ENCODE measurements around the gene ABCB10.
"Not testable (repeated sequence)": the region's sequence is repeated elsewhere in the genome, so short reads cannot be mapped to it uniquely, and the experiment has no call there.

Gene ABCB10

DNA sequence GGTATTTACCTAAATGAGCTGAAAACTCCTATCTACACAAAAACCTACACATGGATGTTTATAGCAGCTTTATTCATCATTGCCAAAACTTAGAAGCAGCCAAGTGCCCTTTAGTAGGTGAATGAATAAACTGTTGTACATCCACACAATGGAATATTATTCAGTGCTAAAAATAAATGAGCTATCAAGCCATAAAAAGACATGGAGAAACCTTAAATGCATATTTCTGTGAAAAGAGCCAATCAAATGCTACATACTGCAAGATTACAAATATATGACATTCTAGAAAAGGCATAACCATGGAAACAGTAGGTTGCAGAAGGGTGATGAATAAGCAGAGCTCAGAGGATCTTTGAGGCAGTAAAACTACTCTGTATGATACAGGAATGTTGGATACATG is 23.3 kb downstream of the ABCB10 start:
- no peak for DNase-seq

DNA sequence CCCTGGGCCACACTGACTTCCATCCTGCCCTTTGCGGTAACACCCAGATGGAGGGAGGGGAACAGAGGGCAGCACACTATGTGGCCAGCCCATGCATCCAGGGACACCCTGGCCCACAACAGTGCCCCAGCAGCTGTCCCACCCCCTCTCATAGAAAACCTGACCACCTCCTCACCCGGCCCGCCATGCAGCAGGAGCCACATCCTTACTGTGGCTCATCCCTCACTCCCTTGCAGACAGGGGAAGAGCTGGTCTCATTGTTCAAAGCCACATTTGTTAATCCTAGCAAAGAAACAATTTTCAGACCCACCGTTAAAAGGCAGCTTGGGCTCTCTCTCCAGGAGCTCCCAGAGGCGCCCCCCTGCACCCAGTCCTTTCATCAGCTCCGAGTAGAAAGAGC is 27.2 kb downstream of the ABCB10 start:
- DNase-seq = no peak

DNA sequence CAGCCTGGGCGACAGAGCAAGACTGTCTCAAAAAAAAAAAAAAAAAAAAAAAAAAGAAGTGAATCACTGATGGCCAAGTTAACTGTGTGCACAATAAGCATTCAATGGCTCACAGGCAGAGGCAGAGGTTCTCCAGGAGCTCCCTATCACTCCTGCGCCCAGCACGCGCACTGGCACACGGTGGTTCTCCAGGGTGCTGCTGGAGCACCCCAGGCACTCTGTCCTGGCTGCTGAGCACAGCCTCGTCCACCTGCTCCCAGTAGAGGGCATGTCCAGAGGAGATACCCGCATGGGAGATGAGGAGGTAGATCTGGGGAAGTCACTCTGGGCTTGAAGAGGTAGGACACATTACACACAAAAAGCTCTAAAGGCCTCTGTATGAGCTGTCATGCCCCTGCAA is 28.9 kb downstream of the ABCB10 start:
- no peak for DNase-seq

DNA sequence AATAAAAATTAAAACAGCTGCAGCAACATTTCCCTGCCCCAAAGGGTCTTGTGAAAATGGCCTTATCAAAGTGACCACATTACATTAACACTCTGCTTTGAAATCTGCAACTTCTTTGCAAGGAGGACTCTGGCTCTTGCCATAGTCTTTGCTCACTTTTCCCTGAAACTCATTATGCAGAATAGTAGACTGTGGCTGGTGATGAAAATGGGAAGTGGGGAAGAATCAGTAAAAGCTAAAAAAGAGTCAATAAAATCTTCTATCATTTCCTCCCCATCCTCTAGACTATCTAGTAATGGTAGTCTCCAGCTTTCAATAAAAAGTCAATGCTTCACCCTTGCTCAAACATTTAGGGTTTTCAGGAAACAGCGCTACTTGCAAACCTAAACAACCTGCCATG is 31.8 kb downstream of the ABCB10 start:
- DNase-seq = no peak

DNA sequence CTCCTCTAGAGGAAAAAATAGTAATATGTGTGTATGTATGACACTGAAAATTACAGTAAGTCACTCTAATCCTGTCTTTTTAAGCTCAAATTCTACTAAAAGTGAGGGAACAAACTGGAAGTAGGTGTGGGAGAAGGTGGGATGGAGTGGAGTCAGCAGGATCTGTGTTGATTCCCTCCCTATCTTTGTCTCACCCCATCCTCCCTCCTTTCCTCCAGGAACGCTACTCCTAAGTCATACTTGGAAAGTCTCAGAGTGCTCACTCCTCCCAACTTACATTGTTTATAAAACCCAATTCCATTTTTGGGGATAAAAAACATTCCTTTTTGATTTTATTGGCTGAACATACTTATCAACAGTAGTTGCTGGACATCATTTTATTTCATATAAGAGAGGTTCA is 35.5 kb downstream of the ABCB10 start:
- no peak for DNase-seq

DNA sequence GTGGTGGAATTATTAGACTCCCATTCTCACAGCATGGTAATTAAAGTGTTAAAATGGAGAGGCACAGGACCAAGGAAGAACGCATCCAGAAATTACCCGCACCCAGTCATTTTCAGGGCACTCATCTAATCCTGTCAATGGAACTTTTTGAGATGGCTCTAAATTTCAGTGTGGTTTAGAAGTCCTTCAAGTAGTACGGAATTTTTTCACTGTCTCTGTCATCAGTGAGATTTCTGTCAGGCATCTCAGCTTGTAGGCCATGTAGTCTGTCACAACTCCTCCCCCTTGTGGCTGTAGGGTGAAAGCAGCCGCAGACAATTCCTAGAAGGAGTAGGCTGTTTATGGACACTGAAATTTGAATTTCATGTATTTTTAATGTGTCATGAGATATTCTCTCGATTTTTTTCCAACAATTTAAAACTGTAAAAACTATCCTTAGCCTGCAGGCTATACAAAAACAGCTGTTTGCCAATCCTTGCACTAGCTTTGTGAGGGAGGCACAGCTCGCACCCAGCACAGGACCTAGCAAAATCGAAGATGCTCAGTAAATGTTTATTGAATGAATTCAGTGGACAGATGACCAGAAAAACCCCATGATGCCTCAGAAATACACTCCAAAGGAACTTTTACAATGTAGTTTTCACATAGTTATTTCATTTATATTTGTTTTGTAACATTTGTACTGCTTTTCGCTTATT is 43.8 kb downstream of the ABCB10 start:
- peak; percentile 69 for DNase-seq

DNA sequence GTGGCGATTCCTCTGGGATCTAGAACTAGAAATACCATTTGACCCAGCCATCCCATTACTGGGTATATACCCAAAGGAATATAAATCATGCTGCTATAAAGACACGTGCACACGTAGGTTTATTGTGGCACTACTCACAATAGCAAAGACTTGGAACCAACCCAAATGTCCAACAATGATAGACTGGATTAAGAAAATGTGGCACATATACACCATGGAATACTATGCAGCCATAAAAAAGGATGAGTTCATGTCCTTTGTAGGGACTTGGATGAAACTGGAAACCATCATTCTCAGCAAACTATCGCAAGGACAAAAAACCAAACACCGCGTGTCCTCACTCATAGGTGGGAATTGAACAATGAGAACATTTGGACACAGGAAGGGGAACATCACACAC is 46.9 kb downstream of the ABCB10 start:
- not testable (repeated sequence) for DNase-seq

DNA sequence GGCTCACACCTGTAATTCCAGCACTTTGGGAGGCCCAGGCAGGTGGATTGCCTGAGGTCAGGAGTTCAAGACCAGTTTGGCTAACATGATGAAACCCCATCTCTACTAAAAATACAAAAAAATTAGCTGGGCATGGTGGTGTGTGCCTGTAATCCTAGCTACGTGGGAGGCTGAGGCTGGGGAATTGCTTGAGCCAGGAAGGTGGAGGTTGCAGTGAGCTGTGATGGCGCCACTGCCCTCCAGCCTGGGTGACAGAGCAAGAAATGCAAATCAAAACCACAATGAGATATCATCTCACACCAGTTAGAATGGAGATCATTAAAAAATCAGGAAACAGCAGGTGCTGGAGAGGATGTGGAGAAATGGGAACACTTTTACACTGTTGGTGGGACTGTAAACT is 47.3 kb downstream of the ABCB10 start:
- not testable (repeated sequence) for DNase-seq

DNA sequence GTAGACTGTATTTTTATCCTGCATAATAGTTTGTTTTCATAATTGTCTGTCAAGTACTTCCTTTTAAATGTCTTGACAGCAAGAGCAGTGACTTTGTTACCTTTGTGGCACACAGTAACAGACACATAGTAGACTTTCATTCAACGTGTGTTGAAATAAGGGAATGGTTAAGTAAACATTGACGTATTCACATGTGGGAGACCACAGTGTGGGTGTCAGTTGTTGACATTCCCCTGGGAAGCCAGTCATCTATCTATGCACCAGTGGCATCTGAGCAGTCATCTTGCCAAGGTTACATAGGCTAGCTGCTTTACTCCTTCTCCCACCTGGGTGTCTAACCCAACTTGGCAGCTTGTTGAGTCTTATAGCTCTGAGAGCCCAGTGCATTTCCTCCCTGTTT is 48.9 kb downstream of the ABCB10 start:
- no peak for DNase-seq

DNA sequence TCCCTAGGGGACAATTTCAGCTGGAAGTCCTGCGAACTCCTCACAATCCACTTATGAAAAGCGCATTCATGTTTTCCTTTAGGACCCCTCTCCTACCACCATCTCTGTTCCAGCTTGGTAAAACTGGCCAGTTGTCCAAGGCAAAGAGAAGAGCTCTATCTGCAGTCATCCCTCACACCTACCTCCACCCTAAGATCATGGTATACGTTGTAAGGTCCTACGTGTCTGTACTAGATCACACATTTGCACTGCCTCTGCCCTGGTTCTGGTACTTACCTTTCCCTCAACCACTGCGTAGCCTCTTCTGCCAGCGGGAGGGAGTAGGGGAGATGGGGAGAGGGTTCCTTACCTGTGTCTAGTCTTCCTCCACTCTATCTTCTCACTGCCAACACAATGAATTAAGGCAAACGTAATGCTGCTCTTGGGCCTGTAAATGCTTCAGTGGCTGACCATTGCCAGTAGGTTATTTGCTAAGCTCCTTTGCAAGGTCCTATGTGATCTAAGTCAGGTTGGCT is 49.6 kb downstream of the ABCB10 start:
- no peak for DNase-seq

DNA sequence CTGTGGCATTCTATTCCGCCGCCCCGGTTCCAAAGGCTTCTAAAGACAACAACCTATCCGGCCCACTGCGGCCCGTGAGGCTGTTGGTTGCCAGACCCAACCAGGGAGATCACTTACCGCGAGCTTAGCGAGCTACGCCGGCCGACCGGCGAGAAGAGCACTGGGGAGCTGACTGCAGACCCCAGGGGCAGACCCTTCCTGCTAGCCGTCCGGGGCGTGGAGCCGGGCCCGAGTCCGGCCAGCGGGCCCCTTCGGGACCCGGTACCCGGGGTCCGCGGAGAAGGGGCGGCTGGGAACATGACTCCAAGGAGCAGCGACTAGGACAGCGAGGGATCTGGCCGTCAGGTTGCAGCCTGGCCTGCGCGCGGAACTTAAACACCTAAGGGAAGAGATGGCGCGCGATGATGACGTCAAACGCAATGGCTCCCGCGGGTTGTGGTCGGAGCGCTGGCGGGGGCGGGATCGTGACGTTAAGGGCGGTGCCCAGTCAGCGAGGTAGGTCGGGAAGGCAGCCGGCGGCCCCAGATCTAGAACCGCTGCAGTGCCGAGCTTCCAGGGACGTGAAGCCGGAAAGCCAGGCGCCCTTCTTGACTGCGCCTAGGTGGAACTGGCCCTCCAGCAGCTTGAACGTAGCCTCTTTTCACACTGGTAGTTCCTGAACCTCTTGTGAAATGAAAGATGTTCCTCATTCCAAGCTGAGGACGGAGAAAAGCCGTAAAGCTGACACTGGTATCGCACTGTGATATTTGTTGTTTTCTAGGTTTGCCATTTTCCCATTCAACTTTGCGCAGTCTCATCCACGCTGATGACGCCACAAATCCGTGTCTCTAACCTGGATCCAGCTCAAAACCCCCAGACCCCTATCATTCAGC is 50.3 kb downstream of the ABCB10 start, which contains the start of gene NUP133:
NUP133 (minus strand) TSS at position 391 of the 872 bp plus-strand sequence; CDS start at position 299, 92 bp downstream.
- DNase-seq = peak; percentile 99

DNA sequence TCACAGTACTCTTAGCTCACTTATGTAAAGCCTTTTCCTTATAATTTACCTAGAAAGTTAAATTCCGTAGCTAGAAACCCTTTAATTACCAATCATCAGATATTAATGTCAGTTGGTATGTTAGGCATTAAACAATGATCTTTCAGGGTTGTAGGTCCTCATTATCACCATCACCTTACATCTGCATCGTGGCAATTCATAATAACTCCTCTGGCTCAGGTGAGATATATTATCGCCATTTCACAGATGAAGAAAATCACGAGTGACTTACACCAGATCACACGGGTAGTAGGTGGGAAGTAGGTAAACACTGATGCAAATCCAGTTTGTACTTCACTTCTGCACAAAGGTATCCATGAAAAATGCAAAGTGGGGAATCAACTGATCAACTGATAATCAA is 51.0 kb downstream of the ABCB10 start:
- DNase-seq = no peak

DNA sequence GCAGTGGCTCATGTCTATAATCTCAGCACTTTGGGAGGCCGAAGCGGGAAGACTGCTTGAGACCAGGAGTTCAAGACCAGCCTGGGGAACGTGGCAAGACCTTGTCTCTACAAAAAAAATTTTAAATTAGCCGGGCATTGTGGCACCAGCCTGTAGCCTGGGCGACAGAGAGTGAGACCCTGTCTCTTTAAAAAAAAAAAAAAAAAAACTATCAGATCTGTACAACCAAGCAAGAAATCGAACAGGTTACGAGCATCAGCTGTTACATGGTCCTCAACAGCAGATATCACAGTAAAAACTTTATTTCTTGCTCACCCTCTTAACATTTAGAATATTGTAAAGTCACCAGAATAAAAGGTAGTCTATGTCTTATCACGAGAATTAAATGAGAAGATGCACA is 51.9 kb downstream of the ABCB10 start:
- DNase-seq = no peak

DNA sequence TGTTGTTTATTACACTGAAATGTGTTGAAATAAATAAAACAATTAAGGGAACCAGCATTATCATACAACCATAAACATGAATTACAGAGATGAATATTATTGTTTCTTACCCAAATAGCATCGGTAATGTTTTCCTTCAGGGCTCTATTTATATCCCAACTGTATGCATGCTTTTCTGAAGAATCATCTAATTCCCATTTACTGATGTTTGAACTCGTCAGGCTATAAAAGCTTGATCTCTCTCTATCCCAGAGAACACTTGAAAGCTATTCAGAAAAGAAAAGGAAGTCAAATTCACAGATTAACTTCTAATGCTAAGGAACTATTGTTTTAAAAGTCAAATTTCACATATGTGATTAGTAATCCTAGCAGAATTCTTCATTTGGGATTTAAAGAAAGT is 62.7 kb downstream of the ABCB10 start:
- no peak for DNase-seq

DNA sequence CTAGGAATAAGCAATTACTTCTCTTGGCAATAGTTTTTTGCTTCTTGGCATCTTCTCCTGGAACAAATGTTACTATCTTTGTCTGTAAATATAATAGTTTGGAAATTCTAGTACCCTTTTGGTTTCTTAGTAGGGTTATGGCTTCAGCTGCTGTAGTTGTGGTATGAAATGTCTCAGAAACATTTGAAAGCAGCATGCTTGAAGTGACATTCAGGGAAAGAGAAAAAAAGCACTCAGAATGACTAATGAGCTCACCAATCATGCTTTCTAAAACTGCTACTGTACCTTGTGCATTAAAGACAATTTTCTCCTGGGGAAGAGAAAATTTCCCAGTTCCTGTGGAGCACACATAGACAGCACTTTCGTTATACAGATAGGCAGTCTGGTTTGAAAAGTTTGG is 71.3 kb downstream of the ABCB10 start:
- no peak for DNase-seq

DNA sequence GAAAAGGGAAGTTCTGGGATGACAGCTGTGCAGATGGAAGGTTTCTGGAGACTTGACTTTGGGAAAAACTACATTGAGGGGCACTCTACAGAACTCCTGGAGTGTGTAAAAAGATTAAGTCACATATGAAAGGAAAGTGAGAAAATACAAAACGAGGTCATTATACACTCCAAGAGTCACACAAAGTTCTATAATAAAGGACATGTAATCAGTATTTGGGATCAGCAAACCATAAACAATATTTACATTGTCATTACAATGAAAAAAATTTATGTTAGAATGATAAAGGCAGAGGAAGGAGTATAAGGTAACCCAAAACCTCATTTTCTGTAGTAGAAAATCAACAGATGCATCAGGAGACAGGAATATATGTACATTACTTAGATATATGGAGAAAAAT is 73.2 kb downstream of the ABCB10 start:
- DNase-seq = no peak

DNA sequence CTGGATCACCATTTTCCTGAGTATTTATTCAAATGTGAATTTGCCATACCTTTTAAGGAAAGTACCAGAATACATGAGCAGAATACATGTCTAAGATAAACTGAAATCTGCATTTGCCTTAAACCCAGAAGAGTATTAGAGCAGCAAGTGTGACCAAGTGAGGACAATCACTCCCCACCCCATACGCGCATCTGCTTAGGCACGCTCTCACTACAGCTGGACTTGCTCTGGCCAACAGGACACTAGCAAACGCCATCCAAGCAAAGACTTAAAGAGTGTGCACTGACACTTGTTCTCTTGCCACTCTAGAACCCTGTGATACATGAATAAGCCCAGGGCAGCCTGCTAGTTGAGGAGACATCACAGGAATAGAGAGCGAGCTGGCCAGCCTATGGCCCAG is 76.0 kb downstream of the ABCB10 start:
- no peak for DNase-seq

DNA sequence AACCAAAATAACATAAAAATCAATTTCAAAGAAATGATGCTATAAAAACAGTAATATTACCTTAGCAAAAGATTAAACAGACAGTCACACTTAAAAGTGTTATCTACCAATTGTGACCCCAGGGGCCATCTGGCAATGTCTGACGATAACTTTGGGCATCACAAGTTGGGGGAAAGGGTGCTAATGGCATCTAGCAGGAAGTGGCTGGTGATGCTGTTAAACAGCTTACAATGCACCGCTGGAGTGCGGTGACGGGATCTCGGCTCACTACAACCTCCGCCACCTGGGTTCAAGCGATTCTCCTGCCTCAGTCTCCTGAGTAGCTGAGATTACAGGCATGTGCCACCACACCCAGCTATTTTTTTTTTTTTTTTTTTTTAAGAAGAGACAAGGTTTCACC is 78.0 kb downstream of the ABCB10 start:
- DNase-seq = no peak

DNA sequence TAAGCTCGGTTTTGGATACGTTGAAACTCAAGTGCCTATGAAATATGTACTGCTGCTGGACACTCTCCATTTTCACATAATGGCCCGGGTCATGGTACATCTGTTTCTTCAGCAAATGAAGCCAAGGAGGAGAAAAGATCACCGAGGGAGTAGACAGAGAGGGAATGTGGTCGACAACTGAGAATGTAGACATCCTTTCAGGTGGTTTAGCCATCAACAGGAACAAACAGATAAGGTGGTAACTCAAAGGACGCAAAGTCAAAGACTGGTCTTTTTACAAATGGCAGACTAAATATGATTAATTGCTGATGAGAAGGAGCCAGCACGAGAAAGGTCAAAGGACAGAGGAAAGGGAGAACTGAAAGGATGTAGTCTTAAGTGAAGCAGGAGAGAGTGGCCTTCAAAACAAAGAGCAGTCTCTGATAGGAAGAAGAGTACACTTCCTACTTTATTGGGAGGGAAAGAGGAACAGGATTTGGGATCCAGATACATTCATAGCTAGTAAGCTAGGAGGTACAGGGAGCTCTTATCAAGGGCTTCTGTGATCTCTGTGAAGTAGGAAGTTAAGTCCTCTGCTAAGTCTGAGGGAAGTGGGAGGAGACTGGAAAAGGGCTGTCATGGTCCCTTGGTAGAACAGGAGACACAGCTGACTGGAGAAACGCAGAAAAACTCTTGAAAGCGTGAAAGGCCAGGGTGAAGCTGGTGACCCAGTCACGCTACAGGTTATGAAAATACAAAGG is 78.7 kb downstream of the ABCB10 start:
- no peak for DNase-seq

DNA sequence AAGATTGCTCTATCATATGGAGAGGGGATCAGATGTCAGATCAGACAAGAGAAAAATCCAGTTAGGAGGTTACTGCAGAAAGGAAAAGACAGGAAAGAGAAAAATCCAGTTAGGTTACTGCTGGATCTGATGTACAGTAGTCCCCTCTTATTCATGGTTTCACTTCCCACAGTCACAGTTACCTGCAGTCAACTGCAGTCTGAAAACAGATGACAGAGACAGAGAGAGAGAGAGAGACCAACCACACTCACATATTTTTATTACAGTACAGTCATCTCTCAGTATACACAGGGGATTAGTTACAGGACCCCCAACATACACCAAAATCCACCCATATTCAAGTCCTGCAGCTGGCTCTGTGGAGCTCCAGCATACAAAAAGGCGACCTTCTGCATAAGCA is 79.7 kb downstream of the ABCB10 start:
- DNase-seq = no peak

DNA sequence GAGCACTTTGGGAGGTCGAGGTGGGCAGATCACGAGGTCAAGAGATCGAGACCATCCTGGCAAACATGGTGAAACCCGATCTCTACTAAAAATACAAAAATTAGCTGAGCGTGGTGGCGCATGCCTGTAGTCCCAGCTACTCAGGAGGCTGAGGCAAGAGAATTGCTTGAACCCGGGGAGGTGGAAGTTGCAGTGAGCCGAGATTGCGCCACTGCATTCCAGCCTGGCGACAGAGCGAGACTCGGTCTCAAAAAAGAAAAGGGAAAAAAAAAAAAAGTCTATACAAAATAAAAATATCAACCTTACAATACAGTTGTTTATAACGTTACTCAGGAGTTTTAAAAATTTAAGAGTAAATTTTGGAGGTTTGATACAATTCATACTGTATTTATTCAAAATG is 82.6 kb downstream of the ABCB10 start:
- DNase-seq = not testable (repeated sequence)

DNA sequence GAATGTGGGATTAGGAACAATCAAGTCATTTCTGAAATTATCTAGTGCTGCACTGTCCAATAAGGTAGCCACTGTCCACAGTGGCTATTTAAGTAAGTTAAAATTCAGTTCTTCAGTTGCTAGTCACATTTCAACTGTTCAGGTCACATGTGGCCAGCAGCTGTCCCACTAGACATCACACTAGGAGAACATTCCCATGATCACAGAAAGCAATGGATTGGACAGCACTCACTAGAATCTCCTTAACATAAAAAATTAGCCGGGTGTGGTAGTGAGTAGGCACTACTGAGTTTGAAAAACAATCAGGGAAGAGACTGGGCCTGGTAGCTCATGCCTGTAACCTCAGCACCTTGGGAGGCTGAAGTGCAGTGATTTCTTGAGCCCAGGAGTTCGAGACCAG is 84.0 kb downstream of the ABCB10 start:
- no peak for DNase-seq

DNA sequence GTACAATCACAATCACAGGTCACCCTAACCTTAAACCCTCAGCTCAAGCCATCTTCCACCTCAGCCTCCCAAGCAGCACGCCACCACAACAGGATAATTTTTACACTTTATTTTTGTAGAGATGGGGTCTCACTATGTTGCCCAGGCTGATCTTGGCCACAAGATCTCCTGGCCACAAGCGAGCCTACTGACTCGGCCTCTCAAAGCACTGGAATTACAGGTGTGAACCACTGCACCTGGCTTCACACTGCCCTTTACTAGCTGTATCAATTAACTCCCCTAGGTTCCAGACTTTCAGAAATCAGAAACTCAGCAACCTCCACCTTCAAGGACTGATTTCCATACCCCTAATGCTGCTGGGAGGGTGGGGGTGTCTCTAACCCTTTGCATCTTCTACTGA is 87.3 kb downstream of the ABCB10 start:
- no peak for DNase-seq
